HepG2 (cell line): ENCODE measurements around the gene LRIT1. TPM values are rescaled to one million over a fixed set of nuclear protein-coding genes. Genes with fewer than 3 reads are reported as not detected.

Experiments
- ATAC-seq: fragments of 200-7000 bp; cut with Tn5 transposase; 3 replicates; pipeline ENCODE4 v1.9.1; 2020; ENCODE audit warnings: mild to moderate bottlenecking, moderate library complexity
- BruUV-seq: library from RNA; stranded (reverse); fragments of 400-500 nt; replicated peaks from 2 replicates; lab custom pipeline; 2021; lab: Mats Ljungman, UMichigan
- CTCF ChIA-PET: fragments of 300-600 bp; formaldehyde crosslinking; extraction: SDS; loops from one replicate; lab custom pipeline; 2021; ENCODE audit warnings: low total read pairs, inconsistent platforms, low intra/inter-chr PET ratio; lab: Yijun Ruan, JAX
- POLR2A ChIA-PET: fragments of 350-600 bp; sonication (Branson Sonifier 250); formaldehyde crosslinking; loops from one replicate; lab custom pipeline; 2020; ENCODE audit warnings: antibody characterized with exemption, inconsistent platforms; lab: Yijun Ruan, JAX
- DNase-seq: peaks from one replicate; pipeline ENCODE4 v3.0.0-alpha.2; 2015; ENCODE audit warnings: low spot score
- FAIRE-seq: peaks from 3 replicates; lab custom pipeline; 2011; peaks lifted over from hg19 to GRCh38; lab: Jason Lieb, UNC
- H2AFZ ChIP-seq: one replicate; pipeline ENCODE4 v1.6.1; 2011; ENCODE audit warnings: low read length, inconsistent platforms
- H3K27ac ChIP-seq: fragments of 300-600 bp; 3 replicates; pipeline ENCODE4 v1.8.0; 2011; ENCODE audit warnings: mixed run types, mild to moderate bottlenecking, mixed read lengths, low read length, inconsistent platforms; ENCODE audit not compliant: insufficient read depth; ENCODE audit errors: extremely low read length
- H3K27me3 ChIP-seq, 2 experiments: fragments of 200-600 bp in 1 of 2; 2 replicates in 1 of 2; 3 replicates in 1 of 2; pipeline versions ENCODE4 v1.6.0 to v1.8.0; 2011; ENCODE audit warnings: low read length in 2 of 2, mild to moderate bottlenecking in 2 of 2, moderate library complexity in 2 of 2, inconsistent platforms in 1 of 2; ENCODE audit not compliant: insufficient read depth in 2 of 2, control insufficient read depth in 1 of 2
- H3K36me3 ChIP-seq, 2 experiments: fragments of 200-600 bp in 1 of 2; replicated peaks in 1 of 2; 2 replicates in 1 of 2; 3 replicates in 1 of 2; pipeline versions ENCODE4 v1.5.1 to v1.8.0; 2011; ENCODE audit warnings: low read length in 2 of 2, inconsistent platforms in 1 of 2; ENCODE audit not compliant: insufficient read depth in 2 of 2, control insufficient read depth in 1 of 2
- H3K4me1 ChIP-seq: 2 replicates; pipeline ENCODE4 v1.5.1; 2012; ENCODE audit warnings: low read length, inconsistent platforms; ENCODE audit not compliant: insufficient read depth
- H3K4me2 ChIP-seq: 2 replicates; pipeline ENCODE4 v1.6.0; 2011; ENCODE audit warnings: low read depth, low read length, inconsistent platforms
- H3K4me3 ChIP-seq, 3 experiments: fragments of 200-600 bp in 1 of 3; sonication (generic), shearing (Covaris generic) in 1 of 3; replicated peaks in 1 of 3; 2 replicates each; pipeline ENCODE4 v1.5.1; 2011 to 2016; ENCODE audit warnings: low read length in 3 of 3, inconsistent platforms in 2 of 3, low read depth in 2 of 3, mild to moderate bottlenecking in 2 of 3, control low read depth in 1 of 3, mixed read lengths in 1 of 3; ENCODE audit not compliant: insufficient read depth in 1 of 3
- H3K79me2 ChIP-seq: one replicate; pipeline ENCODE4 v1.6.1; 2011; ENCODE audit warnings: low read length, inconsistent platforms; ENCODE audit not compliant: insufficient read depth
- H3K9ac ChIP-seq: 2 replicates; pipeline ENCODE4 v1.6.0; 2011; ENCODE audit warnings: mild to moderate bottlenecking, low read depth, low read length, inconsistent platforms; ENCODE audit not compliant: insufficient read depth
- H3K9me3 ChIP-seq: 2 replicates; pipeline ENCODE4 v1.5.1; 2012; ENCODE audit warnings: mild to moderate bottlenecking, low read length
- H4K20me1 ChIP-seq: 2 replicates; pipeline ENCODE4 v1.6.0; 2011; ENCODE audit warnings: inconsistent platforms, mild to moderate bottlenecking, low read length, moderate library complexity; ENCODE audit not compliant: insufficient read depth
- ADNP ChIP-seq: sonication (generic); formaldehyde crosslinking; IDR thresholded peaks from 2 replicates; pipeline ENCODE4 v1.4.0; 2020; ENCODE audit warnings: missing genetic modification reagents
- CBX5 ChIP-seq: sonication (generic); formaldehyde crosslinking; IDR thresholded peaks from 2 replicates; pipeline ENCODE4 v1.4.0; 2020; ENCODE audit warnings: missing genetic modification reagents, borderline replicate concordance
- HMG20A ChIP-seq: IDR thresholded peaks from 2 replicates; pipeline ENCODE4 v1.6.1; 2016; ENCODE audit warnings: borderline replicate concordance
- MED8 ChIP-seq: sonication (generic); formaldehyde crosslinking; IDR thresholded peaks from 2 replicates; pipeline ENCODE4 v1.8.1; 2023; ENCODE audit warnings: mild to moderate bottlenecking, missing genetic modification reagents; ENCODE audit not compliant: insufficient replicate concordance
- SUZ12 ChIP-seq: fragments of 150-350 bp; IDR thresholded peaks from 2 replicates; pipeline ENCODE4 v1.6.1; 2014; ENCODE audit warnings: low read depth, low read length
- ZNF746 ChIP-seq: sonication (generic); formaldehyde crosslinking; IDR thresholded peaks from 2 replicates; pipeline ENCODE4 v1.8.0; 2022; ENCODE audit warnings: mild to moderate bottlenecking, missing genetic modification reagents
- WGBS: methylation state at CpG from one replicate; pipeline ENCODE4 v1.1.6; 2017; ENCODE audit warnings: low lambda C conversion rate; 5-methylcytosine and 5-hydroxymethylcytosine counted together
- in situ Hi-C: cut with HindIII; loops from 2 replicates; pipeline ENCODE4 v1.10.0; 2017; ENCODE audit warnings: low pct_unique_long_range_greater_than_20kb; ENCODE audit not compliant: extremely low pct_ligation_motif_present
- intact Hi-C: fragments of 100-400 bp; cut with micrococcal nuclease; formaldehyde crosslinking; loops from one replicate; pipeline ENCODE4 v1.10.0; 2022; ENCODE audit not compliant: unreplicated experiment
- polyA plus RNA-seq, 8 experiments: library from polyadenylated mRNA; depleted of rRNA in 3 of 8; stranded (reverse) in 7 of 8; unstranded in 1 of 8; fragments of >200 nt; fragmentation: Illumina TruSeq in 4 of 8; extraction: Trizol in 4 of 8; gene quantifications; 2 replicates each; pipeline versions ENCODE4 v1.2.1 to v1.2.3, GENCODE V29; 2011 to 2016; ENCODE audit warnings: low read depth in 4 of 8, missing spikeins in 1 of 8, mixed read lengths in 1 of 8; ENCODE audit not compliant: insufficient read depth in 1 of 8
- total RNA-seq, 5 experiments: library from RNA; depleted of rRNA; stranded (reverse); fragments of >200 nt; fragmentation: Illumina TruSeq; extraction: Trizol; gene quantifications; 2 replicates each; pipeline ENCODE4 v1.2.3, GENCODE V29; 2016; ENCODE audit warnings: low read depth in 1 of 5
- TF ChIP-seq, protein P1 (sequence below): IDR thresholded peaks from 2 replicates; pipeline ENCODE4 v1.6.1; 2016; ENCODE audit warnings: mild to moderate bottlenecking
- TF ChIP-seq, protein P2 (sequence below): sonication (generic); formaldehyde crosslinking; IDR thresholded peaks from 2 replicates; pipeline ENCODE4 v1.4.0; 2020; ENCODE audit warnings: missing genetic modification reagents
- TF ChIP-seq, protein P3 (sequence below): sonication (generic); formaldehyde crosslinking; IDR thresholded peaks from 2 replicates; pipeline ENCODE4 v1.5.0; 2020; ENCODE audit warnings: mild to moderate bottlenecking, missing genetic modification reagents, borderline replicate concordance
- TF ChIP-seq, protein P4 (sequence below): sonication (generic); formaldehyde crosslinking; IDR thresholded peaks from 2 replicates; pipeline ENCODE4 v1.9.0; 2021; ENCODE audit warnings: missing genetic modification reagents, borderline replicate concordance

LRIT1 gene
- total and polyA plus RNA-seq, 2 of the 13 experiments (the other 11 are each of a cell fraction or from before 2014, with no cell fraction given) = not detected

DNA sequence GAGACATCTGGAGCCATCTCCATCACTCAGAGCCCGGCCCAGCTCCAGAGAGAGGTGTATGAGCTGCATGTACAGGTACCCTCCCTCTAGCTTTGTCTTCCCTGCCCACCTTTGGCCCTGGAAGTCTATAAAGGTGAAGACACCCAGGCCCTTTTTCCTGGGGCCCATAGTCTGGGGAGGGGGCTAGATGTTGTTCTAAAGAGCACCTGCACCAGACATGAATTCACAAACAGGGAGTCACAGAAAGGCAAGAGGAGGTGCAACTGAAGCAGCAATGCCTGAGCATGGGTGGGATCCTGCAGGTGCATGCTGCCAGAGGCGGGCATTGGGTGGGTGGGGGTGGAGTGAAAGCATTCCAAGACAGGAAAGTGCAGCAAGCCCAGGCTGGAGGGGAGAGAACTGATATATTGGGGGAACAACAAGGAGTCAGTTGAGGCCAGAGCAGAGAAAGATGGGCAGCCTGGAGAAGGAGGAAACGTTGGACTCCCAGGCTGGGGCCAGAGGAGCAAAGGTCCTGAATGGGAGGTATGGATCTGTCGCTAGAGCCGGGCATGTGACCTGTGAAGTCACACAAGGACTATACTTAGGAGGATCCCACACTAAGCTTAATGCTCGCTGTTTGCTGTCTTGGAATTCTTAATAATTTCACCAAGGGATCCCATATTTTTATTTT is 35.4 kb downstream of the LRIT1 start:
- ChIA-PET POLR2A (no interaction called here), CTCF (interaction anchor here (1.2 to 3.7 kb wide), 2 partner anchors 80 to 179 kb away, joined by 4 to 22 read pairs; no protein-coding TSS in a partner anchor)
- Histone ChIP-seq H3K27me3 (peaks cover 1 to 13% of the 10 kb centered on the region in 2 experiments; a peak in 3 of 5 replicates), H3K36me3 (no peaks in the 10 kb centered on the region), H3K4me2 (no peak overlapping the region), H3K9ac (no peak overlapping the region), H3K4me3 (no peak overlapping the region), H3K79me2 (no peaks in the 10 kb centered on the region), H2AFZ (no peak overlapping the region), H4K20me1 (no peaks in the 10 kb centered on the region), H3K4me1 (no peaks in the 10 kb centered on the region), H3K27ac (no peak overlapping the region), H3K9me3 (no peaks in the 10 kb centered on the region)
- intact Hi-C loops (loop anchor here (1.0 kb wide), 3 partner anchors 58 to 130 kb away; no protein-coding TSS in a partner anchor), in situ Hi-C loops (loop anchor here (5.0 kb wide), 1 partner anchor 74 kb away; no protein-coding TSS in a partner anchor)
- DNase-seq (no peak), FAIRE-seq (no peak), ATAC-seq (no peak)
- 7% methylated on average over 6 of the region's 6 CpGs for WGBS
- no TSS peak for BruUV-seq
- TF ChIP-seq, protein P1, sequence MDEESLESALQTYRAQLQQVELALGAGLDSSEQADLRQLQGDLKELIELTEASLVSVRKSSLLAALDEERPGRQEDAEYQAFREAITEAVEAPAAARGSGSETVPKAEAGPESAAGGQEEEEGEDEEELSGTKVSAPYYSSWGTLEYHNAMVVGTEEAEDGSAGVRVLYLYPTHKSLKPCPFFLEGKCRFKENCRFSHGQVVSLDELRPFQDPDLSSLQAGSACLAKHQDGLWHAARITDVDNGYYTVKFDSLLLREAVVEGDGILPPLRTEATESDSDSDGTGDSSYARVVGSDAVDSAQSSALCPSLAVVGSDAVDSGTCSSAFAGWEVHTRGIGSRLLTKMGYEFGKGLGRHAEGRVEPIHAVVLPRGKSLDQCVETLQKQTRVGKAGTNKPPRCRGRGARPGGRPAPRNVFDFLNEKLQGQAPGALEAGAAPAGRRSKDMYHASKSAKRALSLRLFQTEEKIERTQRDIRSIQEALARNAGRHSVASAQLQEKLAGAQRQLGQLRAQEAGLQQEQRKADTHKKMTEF (CRISPR knock-in tag) = no peak
- no peak for TF ChIP-seq ADNP (CRISPR knock-in tag)
- TF ChIP-seq SUZ12 = no peak
- TF ChIP-seq, protein P2, sequence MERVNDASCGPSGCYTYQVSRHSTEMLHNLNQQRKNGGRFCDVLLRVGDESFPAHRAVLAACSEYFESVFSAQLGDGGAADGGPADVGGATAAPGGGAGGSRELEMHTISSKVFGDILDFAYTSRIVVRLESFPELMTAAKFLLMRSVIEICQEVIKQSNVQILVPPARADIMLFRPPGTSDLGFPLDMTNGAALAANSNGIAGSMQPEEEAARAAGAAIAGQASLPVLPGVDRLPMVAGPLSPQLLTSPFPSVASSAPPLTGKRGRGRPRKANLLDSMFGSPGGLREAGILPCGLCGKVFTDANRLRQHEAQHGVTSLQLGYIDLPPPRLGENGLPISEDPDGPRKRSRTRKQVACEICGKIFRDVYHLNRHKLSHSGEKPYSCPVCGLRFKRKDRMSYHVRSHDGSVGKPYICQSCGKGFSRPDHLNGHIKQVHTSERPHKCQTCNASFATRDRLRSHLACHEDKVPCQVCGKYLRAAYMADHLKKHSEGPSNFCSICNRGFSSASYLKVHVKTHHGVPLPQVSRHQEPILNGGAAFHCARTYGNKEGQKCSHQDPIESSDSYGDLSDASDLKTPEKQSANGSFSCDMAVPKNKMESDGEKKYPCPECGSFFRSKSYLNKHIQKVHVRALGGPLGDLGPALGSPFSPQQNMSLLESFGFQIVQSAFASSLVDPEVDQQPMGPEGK (CRISPR knock-in tag) = no peak
- TF ChIP-seq, protein P3, sequence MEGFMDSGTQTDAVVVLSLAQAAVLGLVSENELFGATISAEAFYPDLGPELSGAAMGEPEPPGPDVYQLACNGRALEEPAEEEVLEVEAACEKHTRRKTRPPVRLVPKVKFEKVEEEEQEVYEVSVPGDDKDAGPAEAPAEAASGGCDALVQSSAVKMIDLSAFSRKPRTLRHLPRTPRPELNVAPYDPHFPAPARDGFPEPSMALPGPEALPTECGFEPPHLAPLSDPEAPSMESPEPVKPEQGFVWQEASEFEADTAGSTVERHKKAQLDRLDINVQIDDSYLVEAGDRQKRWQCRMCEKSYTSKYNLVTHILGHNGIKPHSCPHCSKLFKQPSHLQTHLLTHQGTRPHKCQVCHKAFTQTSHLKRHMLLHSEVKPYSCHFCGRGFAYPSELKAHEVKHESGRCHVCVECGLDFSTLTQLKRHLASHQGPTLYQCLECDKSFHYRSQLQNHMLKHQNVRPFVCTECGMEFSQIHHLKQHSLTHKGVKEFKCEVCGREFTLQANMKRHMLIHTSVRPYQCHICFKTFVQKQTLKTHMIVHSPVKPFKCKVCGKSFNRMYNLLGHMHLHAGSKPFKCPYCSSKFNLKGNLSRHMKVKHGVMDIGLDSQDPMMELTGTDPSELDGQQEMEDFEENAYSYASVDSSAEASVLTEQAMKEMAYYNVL (CRISPR knock-in tag) = no peak
- no peak for TF ChIP-seq ZNF746 (CRISPR knock-in tag)
- TF ChIP-seq, protein P4, sequence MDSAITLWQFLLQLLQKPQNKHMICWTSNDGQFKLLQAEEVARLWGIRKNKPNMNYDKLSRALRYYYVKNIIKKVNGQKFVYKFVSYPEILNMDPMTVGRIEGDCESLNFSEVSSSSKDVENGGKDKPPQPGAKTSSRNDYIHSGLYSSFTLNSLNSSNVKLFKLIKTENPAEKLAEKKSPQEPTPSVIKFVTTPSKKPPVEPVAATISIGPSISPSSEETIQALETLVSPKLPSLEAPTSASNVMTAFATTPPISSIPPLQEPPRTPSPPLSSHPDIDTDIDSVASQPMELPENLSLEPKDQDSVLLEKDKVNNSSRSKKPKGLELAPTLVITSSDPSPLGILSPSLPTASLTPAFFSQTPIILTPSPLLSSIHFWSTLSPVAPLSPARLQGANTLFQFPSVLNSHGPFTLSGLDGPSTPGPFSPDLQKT (CRISPR knock-in tag) = no peak
- TF ChIP-seq CBX5 (CRISPR knock-in tag) = no peak
- no peak for TF ChIP-seq MED8 (CRISPR knock-in tag)
- TF ChIP-seq HMG20A (CRISPR knock-in tag) = no peak
